ENCODE data around the gene TRERF1. TPM values are rescaled to one million over a fixed set of nuclear protein-coding genes. Genes with fewer than 3 reads are reported as not detected.
A peak's percentile ranks its signal among the peaks of the same experiment; 100 is the strongest.

The TRERF1 gene
- total RNA-seq, 1 donor = 6.5 TPM

GRCh38 chr6:42359021-42359420, 92.7 kb downstream of the TRERF1 start:
- H3K4me3 ChIP-seq (ENCODE audit: low read depth, low read length) = no peak overlapping the region
- TF ChIP-seq, protein P1, sequence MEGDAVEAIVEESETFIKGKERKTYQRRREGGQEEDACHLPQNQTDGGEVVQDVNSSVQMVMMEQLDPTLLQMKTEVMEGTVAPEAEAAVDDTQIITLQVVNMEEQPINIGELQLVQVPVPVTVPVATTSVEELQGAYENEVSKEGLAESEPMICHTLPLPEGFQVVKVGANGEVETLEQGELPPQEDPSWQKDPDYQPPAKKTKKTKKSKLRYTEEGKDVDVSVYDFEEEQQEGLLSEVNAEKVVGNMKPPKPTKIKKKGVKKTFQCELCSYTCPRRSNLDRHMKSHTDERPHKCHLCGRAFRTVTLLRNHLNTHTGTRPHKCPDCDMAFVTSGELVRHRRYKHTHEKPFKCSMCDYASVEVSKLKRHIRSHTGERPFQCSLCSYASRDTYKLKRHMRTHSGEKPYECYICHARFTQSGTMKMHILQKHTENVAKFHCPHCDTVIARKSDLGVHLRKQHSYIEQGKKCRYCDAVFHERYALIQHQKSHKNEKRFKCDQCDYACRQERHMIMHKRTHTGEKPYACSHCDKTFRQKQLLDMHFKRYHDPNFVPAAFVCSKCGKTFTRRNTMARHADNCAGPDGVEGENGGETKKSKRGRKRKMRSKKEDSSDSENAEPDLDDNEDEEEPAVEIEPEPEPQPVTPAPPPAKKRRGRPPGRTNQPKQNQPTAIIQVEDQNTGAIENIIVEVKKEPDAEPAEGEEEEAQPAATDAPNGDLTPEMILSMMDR (IDR thresholded peaks at IDR 0.05; ENCODE audit: insufficient read depth, low read depth, low read length) = no peak
- no peak for DNase-seq (ENCODE audit: low read depth)

DNA sequence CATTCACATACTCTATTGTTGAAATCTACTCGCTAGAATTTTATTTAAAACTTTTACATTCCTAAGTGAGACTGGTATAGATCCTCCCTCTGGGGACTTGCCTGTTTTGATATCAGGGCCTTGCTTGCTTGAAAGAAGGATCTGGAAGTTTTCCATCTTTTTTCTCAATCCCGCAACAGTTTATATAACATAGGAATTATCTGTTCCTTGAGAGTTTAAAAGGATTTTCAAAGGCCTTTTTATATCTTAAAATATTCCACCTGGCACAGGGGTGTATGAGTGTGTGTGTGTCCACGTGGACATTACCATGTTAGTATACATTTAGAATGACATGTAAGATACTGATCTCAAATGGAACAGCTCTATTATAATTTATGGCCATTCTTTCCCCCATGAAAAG, 96.3 kb downstream of the TRERF1 start:
- no peak overlapping the region for H3K4me3 ChIP-seq (ENCODE audit: low read depth, low read length)
- TF ChIP-seq, protein P1 (IDR thresholded peaks at IDR 0.05; ENCODE audit: insufficient read depth, low read depth, low read length) = no peak
- DNase-seq (ENCODE audit: low read depth) = peak; percentile 73

DNA sequence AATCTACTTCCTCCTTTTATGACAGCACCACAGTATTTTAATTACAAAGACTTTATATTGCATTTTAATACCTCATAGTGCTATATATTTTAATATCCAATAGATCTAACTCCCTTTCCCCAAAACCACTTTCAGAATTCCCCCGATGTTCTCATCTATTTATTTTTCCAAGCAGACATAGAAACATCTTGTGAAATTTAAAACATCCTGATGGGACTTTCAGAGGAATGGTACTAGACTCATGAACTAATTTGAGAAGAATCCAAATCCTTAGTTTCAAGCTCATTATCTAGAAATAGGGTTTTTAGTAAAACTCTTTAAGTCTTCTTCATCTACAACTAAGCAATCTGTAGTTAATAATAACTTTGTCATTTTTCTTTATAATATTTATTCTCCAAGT, 97.0 kb downstream of the TRERF1 start:
- TF ChIP-seq, protein P1 (IDR thresholded peaks at IDR 0.05; ENCODE audit: insufficient read depth, low read depth, low read length) = no peak
- H3K4me3 ChIP-seq (ENCODE audit: low read depth, low read length) = no peak overlapping the region
- DNase-seq (ENCODE audit: low read depth) = no peak

- no peak overlapping the region for H3K4me3 ChIP-seq (ENCODE audit: low read depth, low read length)
- TF ChIP-seq, protein P1 (IDR thresholded peaks at IDR 0.05; ENCODE audit: insufficient read depth, low read depth, low read length) = no peak
- DNase-seq (ENCODE audit: low read depth) = no peak
Measured at GRCh38 chr6:42352856-42353564, 98.7 kb downstream of the TRERF1 start.

DNA sequence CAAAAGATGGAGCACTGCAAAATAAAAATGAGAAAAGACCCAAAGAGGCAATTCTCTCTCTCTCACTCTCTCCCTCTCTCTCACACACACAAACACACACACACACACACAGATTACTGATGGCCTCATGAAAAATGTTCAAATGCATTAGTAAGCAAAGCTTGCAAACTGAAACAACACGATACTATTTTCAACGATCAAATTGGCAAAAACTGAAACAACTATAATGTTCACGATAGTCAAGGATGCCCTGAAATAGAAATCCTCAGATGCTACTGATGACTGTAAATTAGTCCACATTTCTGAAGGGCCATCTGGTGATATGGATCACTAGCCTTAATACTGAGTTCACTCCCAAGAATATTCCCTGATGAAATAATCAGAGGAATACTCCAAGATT, 100.8 kb downstream of the TRERF1 start:
- TF ChIP-seq, protein P1 (IDR thresholded peaks at IDR 0.05; ENCODE audit: insufficient read depth, low read depth, low read length) = no peak
- DNase-seq (ENCODE audit: low read depth) = no peak
- no peak overlapping the region for H3K4me3 ChIP-seq (ENCODE audit: low read depth, low read length)

- TF ChIP-seq, protein P1 (IDR thresholded peaks at IDR 0.05; ENCODE audit: insufficient read depth, low read depth, low read length) = no peak
- no peak for DNase-seq (ENCODE audit: low read depth)
- H3K4me3 ChIP-seq (ENCODE audit: low read depth, low read length) = no peak overlapping the region
Measured at GRCh38 chr6:42349753-42350511, 101.8 kb downstream of the TRERF1 start.
